WI38 (cell line): ENCODE results near the gene CD302.

ENCODE experiments used
- H3K4me3 ChIP-seq: 2 replicates; pipeline ENCODE4 v1.5.1; 2011; ENCODE audit warnings: low read depth, mild to moderate bottlenecking, control low read depth, low read length
- TF ChIP-seq, protein P1 (sequence below): IDR thresholded peaks from 2 replicates; pipeline ENCODE4 v1.5.1; 2012; ENCODE audit warnings: low read depth, mild to moderate bottlenecking, control low read depth, low read length

Gene CD302

DNA sequence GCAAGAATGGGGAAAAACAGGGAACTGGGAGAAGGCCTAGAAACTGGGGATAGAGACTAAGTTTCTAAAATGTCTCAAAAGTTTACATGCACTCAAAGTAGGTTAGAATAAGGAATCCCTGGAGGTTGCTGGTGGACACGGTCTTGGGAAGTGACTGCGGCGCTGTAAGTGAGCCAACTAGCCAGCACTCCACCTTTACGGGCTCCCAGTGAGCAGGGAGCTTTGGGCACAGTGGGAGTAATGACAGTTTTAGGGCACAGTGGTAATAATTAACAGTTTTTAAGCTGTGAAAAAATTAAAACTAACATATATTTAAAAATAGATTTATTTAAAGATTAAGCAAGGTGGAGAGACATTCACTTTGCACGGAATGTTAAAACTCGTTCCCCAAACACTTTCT is 20.9 kb upstream of the CD302 start:
- no peak overlapping the region for H3K4me3 ChIP-seq
- TF ChIP-seq, protein P1, sequence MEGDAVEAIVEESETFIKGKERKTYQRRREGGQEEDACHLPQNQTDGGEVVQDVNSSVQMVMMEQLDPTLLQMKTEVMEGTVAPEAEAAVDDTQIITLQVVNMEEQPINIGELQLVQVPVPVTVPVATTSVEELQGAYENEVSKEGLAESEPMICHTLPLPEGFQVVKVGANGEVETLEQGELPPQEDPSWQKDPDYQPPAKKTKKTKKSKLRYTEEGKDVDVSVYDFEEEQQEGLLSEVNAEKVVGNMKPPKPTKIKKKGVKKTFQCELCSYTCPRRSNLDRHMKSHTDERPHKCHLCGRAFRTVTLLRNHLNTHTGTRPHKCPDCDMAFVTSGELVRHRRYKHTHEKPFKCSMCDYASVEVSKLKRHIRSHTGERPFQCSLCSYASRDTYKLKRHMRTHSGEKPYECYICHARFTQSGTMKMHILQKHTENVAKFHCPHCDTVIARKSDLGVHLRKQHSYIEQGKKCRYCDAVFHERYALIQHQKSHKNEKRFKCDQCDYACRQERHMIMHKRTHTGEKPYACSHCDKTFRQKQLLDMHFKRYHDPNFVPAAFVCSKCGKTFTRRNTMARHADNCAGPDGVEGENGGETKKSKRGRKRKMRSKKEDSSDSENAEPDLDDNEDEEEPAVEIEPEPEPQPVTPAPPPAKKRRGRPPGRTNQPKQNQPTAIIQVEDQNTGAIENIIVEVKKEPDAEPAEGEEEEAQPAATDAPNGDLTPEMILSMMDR, result no peak

DNA sequence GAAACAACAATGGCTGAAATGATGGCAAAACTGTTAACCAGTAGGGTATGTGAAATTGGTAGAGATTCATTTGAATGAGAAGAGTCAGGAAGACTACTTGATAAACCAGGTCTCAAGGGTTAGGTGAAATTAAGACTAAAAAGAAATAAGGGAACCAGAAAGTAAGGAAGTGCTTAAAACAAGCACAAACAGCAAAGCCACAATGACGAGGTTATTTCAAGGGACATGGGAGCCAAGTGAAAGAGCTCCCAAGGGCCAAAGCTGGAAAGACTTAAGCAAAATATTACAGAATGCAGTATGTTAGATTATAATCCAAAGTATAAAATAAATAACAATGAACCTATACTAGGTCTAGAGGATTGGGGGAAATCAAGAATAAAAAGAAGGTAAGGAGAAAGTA is 19.3 kb upstream of the CD302 start:
- TF ChIP-seq, protein P1, result no peak
- no peak overlapping the region for H3K4me3 ChIP-seq

DNA sequence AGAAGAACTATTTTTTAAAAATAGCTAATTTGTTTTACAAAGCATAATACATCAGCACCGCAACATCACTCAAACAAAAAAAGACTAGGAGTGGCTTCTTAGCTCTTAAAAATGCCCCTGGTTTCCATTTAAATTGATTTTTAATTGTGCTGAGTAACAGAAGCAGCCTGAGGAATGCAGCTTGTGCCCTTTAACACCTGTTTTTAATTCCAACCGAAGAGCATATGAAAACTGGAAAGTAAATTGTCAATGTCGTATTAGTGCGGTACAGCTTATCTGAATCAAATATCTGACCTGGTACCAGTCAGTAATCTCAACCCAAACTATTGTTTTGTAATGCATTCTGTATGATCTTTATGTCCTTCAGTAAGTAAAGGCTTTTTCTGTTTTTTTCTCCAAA is 13.2 kb upstream of the CD302 start:
- TF ChIP-seq, protein P1, result no peak
- no peak overlapping the region for H3K4me3 ChIP-seq

DNA sequence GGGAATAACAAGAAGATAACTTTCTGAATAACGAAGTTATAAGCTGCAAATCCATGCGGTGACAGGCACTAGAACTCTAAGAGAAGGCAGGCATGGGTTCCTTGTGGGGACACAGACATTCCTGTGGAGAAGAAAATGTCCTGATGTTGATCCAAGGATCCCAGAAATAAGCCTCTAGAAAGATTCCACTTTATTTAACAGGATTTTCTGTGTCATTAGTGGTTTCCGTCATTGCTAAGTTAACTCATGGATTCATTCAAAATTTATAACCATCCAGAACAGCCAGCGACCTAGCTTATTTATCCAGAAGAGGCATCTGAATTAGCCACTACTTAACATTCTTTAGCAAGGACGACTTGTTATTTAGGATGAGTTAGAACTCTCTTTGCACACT is 10.0 kb upstream of the CD302 start:
- TF ChIP-seq, protein P1, result 0 out of 2 replicates have a peak, but pooled peaks have one; percentile 8

DNA sequence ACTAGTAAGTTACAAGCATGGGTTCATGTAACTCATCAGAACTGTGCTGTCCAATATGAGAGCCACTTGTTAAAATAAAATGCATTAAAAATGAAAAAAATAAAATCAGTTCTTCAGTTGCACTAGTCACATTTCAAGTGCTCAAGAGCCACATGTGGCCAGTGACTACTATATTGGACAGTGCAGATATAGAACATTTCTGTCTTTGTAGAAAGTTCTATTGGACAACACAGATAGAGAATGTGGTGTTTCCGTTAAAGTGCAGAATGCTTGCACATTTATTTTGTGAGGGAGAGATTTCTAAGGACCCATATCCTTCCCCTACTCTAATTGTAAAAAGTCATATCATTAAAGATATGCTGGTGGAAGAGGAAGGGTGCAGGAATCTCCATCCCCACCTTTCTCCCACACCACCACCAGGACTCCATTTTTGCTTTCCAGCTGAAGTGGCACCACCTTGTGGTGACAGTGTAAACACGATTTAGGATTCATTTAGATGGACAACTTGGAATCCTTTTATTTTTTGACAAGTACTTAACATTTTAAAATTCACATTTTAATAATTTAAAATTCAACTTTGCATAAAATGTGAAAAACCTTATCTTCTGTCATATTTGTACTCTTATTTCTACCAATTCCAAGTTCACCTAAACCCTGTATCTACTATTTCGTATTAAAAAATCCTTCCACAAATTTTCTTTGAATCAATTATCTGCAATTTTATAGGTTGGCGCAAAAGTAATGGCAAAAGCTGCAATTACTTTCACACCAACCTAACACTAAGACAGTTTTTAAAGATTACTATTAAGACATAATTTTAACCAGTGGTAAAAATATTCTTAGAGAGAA is 9.4 kb upstream of the CD302 start:
- no peak overlapping the region for H3K4me3 ChIP-seq

More for the DNA sequence above, 10.0 kb upstream of the CD302 start:
- no peak overlapping the region for H3K4me3 ChIP-seq

DNA sequence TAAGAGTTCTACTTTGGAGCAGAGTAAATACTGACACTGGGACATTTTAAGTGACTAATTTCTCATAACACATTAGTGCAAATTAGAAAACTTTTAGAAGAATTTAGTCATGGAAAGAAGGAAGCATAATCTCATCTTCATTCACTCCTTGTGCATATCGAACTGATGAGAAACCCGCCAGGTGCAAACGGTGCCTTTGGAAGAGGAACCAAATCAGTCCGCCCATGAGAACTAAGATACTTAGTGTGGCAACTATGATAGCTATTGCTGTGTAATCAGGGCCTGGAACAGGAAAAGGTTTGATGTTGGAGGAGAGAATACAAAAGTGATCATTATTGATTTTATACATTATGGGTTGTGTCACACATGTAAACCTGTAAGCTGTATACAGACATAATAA is 6.9 kb upstream of the CD302 start:
- H3K4me3 ChIP-seq, result no peak overlapping the region
- TF ChIP-seq, protein P1, result no peak

More for the DNA sequence above, 9.4 kb upstream of the CD302 start:
- TF ChIP-seq, protein P1, result peak; percentile 62

DNA sequence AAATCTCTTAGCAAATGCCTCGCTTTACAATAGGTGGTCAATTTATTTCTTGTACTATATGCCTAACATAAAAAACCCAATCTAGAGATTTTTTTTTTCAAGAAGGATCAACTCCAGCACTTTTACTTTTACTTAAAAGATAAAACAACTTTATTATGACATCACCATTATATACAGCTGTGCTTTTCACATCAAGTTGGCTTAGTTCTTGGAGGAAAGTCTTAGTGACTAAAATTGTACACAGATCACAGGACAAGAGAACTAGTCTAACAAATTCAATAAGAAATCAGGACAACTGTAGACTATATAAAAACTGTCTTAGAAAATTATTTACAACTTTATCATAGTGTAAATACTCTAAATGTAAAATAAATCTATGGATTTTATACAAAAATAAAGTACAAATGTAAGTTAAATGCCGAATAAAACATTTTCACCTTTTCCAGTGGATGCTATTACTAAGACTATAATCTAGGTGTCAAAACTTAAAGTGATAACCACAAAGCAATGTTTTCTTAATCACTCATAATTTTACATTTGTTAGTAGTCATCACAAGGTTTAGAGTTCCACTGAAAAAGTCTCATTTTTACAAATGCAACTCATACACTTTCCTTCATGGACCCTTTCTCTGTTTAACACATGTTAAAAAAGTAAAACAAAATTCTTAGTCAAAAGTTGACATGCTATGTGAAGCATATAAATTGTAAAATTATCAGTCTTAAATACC is 5.4 kb upstream of the CD302 start:
- H3K4me3 ChIP-seq, result no peak overlapping the region
- TF ChIP-seq, protein P1, result no peak
